ENCODE measurements around the gene ADGRA3.

GRCh38 chr4:22504922-22505321 is 10.9 kb downstream of the ADGRA3 start:
- TF ChIP-seq ZNF331 (CRISPR knock-in tag; IDR thresholded peaks at IDR 0.05; ENCODE audit: low read depth) (no peak), CTCF (conservative IDR thresholded peaks at IDR 0.05; ENCODE audit: low read depth in 2 of 2) (no peak), EZH2phosphoT487 (IDR thresholded peaks at IDR 0.05; ENCODE audit: unreplicated experiment) (no peak), POLR2AphosphoS5 (IDR thresholded peaks at IDR 0.05; ENCODE audit: low read depth) (no peak), EZH2 (IDR thresholded peaks at IDR 0.05; ENCODE audit: low read depth, unreplicated experiment) (no peak), REST (IDR thresholded peaks at IDR 0.05; ENCODE audit: unreplicated experiment) (no peak), ZNF114 (CRISPR knock-in tag; IDR thresholded peaks at IDR 0.05) (no peak), JUNB (IDR thresholded peaks at IDR 0.05; ENCODE audit: unreplicated experiment) (no peak), CREB1 (CRISPR knock-in tag; IDR thresholded peaks at IDR 0.05; ENCODE audit: low read depth) (no peak), NANOG (IDR thresholded peaks at IDR 0.05; ENCODE audit: borderline replicate concordance) (no peak), ZNF462 (CRISPR knock-in tag; IDR thresholded peaks at IDR 0.05) (no peak), ETS1 (IDR thresholded peaks at IDR 0.05) (no peak), STAT1 (IDR thresholded peaks at IDR 0.05; ENCODE audit: unreplicated experiment) (no peak)

All from GM23338 (cell line).